ENCODE measurements around the gene WNK2.
A peak's percentile ranks its signal among the peaks of the same experiment; 100 is the strongest.

WNK2 gene

DNA sequence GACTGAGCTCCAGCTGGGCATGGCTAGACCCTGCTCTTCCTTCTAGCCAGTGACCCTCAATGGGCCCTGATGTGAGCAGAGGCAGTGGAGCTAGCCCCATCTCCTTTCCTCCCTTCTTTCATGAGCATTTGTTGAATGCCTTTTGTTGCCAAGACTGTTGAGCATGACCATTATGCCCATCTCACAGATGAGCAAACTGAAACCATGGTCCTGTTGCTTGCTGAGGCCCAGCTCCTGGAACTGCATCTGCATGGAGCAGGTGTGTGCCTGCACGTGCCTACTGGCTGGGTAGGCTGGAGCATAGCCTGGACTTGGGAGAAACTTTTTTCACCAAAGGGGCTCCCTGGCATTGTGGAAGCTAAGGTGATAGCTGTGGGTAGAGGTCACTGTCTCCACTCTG, 3.0 kb upstream of the WNK2 start:
- H3K27me3 ChIP-seq (ENCODE audit: control insufficient read depth, insufficient read depth, low read length): peaks cover 64% of the 10 kb centered on the region
- H3K4me1 ChIP-seq (ENCODE audit: control insufficient read depth, insufficient read depth, low read length): no peaks in the 10 kb centered on the region
- H3K9me3 ChIP-seq (replicated peaks; ENCODE audit: low read length): no peaks in the 10 kb centered on the region
- no peak overlapping the region for H3K4me2 ChIP-seq (ENCODE audit: low read length)
- H3K36me3 ChIP-seq (ENCODE audit: insufficient read depth, low read length): no peaks in the 10 kb centered on the region
- H3K9ac ChIP-seq (ENCODE audit: low read depth, low read length): no peak overlapping the region
- no peak overlapping the region for H3K4me3 ChIP-seq (ENCODE audit: low read length)

GRCh38 chr9:93181672-93182435, 2.1 kb upstream of the WNK2 start:
- peaks cover 70% of the 10 kb centered on the region for H3K27me3 ChIP-seq (ENCODE audit: control insufficient read depth, insufficient read depth, low read length)
- no peak overlapping the region for H3K4me2 ChIP-seq (ENCODE audit: low read length)
- no peaks in the 10 kb centered on the region for H3K36me3 ChIP-seq (ENCODE audit: insufficient read depth, low read length)
- no peaks in the 10 kb centered on the region for H3K4me1 ChIP-seq (ENCODE audit: control insufficient read depth, insufficient read depth, low read length)
- no peaks in the 10 kb centered on the region for H3K9me3 ChIP-seq (replicated peaks; ENCODE audit: low read length)
- H3K9ac ChIP-seq (ENCODE audit: low read depth, low read length): no peak overlapping the region
- no peak overlapping the region for H3K4me3 ChIP-seq (ENCODE audit: low read length)

DNA sequence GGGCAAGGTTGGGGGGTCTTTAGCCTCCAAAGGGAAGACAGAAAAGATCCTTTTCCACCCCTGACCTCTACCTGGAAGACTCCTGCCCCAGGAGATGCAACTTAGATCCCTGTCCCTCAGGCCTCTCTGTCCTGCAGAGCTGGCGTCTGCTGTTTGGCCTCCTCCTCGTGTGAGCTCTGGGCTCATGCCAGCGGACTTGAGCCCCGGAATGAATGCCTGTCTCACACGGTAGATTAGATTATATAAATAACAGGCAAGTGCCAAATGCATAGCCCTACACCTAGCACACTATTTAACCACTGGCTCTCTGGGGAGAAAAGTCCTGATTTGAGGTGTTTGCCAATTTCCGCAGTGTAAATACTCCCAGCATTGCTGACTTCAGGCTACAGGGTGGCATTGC, 1.4 kb upstream of the WNK2 start:
- no peaks in the 10 kb centered on the region for H3K4me1 ChIP-seq (ENCODE audit: control insufficient read depth, insufficient read depth, low read length)
- no peak overlapping the region for H3K4me3 ChIP-seq (ENCODE audit: low read length)
- H3K9me3 ChIP-seq (replicated peaks; ENCODE audit: low read length): no peaks in the 10 kb centered on the region
- H3K36me3 ChIP-seq (ENCODE audit: insufficient read depth, low read length): no peaks in the 10 kb centered on the region
- H3K4me2 ChIP-seq (ENCODE audit: low read length): no peak overlapping the region
- peaks cover 75% of the 10 kb centered on the region for H3K27me3 ChIP-seq (ENCODE audit: control insufficient read depth, insufficient read depth, low read length)
- no peak overlapping the region for H3K9ac ChIP-seq (ENCODE audit: low read depth, low read length)

DNA sequence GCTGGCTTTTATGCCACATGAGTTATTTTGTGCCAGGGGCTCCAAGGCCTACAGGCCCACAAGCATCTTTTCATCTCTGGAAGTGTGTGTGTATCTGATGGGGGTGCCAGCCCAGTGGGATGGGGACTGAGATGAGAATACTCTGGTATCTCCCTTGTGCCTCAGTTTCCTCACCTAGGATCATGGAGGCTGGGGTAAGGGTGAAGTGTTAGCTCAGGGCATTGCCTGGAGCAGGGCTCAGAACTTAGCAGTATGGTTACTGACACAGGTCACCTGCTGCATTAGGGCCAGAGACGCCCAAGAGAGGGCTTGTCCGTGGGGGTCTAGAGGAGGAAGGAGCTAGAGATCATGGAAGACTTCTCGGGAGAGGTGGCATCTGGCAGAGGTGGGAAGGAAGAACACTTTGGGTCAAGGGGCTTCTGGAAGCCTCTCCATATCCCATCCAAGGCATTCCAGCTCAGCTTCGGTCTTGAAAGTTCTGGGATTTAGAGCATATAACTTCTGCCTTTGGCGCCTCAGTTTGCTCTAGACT, 742 bp upstream of the WNK2 start:
- H3K9me3 ChIP-seq (replicated peaks; ENCODE audit: low read length): no peaks in the 10 kb centered on the region
- H3K36me3 ChIP-seq (ENCODE audit: insufficient read depth, low read length): no peaks in the 10 kb centered on the region
- no peaks in the 10 kb centered on the region for H3K4me1 ChIP-seq (ENCODE audit: control insufficient read depth, insufficient read depth, low read length)
- peaks cover 72% of the 10 kb centered on the region for H3K27me3 ChIP-seq (ENCODE audit: control insufficient read depth, insufficient read depth, low read length)
- H3K4me3 ChIP-seq (ENCODE audit: low read length): no peak overlapping the region
- H3K4me2 ChIP-seq (ENCODE audit: low read length): peak overlapping the region; percentile 74
- H3K9ac ChIP-seq (ENCODE audit: low read depth, low read length): no peak overlapping the region

DNA sequence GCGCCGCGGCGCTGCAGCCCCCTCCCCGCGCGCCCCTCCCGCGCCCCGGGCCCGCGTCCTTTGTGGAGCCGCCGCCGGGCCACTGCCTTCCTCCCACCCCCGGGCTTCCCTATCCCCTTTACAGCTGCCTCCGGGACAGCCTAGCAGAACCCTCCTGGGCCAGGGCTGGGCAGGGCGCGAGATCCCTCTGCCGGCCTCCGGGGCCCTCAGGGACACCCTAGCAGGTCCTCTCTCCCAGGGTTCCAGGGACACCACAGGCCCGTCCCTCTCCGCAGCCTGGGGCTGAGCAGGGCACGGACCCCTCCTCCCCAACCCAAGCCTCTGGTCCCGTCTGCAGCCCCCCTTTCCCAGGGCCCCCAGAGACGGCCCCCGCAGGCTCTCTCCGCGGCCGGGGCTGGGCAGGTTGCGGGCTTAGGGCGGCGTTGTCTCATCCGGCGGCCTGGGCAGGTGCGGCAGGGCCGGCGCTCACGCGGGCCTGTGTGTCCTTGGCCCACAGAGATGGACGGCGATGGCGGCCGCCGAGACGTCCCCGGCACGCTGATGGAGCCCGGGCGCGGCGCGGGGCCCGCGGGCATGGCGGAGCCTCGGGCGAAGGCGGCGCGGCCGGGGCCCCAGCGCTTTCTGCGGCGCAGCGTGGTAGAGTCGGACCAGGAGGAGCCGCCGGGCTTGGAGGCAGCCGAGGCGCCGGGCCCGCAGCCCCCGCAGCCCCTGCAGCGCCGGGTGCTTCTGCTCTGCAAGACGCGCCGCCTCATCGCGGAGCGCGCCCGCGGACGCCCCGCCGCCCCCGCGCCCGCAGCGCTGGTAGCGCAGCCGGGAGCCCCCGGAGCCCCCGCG, 710 bp downstream of the WNK2 start:
- Histone ChIP-seq H3K27me3 (ENCODE audit: control insufficient read depth, insufficient read depth, low read length) (peaks cover 75% of the 10 kb centered on the region), H3K9ac (ENCODE audit: low read depth, low read length) (no peak overlapping the region), H3K4me1 (ENCODE audit: control insufficient read depth, insufficient read depth, low read length) (no peaks in the 10 kb centered on the region), H3K36me3 (ENCODE audit: insufficient read depth, low read length) (no peaks in the 10 kb centered on the region), H3K4me2 (ENCODE audit: low read length) (peak overlapping the region; percentile 74), H3K4me3 (ENCODE audit: low read length) (peak overlapping the region; percentile 59), H3K9me3 (replicated peaks; ENCODE audit: low read length) (no peaks in the 10 kb centered on the region)

DNA sequence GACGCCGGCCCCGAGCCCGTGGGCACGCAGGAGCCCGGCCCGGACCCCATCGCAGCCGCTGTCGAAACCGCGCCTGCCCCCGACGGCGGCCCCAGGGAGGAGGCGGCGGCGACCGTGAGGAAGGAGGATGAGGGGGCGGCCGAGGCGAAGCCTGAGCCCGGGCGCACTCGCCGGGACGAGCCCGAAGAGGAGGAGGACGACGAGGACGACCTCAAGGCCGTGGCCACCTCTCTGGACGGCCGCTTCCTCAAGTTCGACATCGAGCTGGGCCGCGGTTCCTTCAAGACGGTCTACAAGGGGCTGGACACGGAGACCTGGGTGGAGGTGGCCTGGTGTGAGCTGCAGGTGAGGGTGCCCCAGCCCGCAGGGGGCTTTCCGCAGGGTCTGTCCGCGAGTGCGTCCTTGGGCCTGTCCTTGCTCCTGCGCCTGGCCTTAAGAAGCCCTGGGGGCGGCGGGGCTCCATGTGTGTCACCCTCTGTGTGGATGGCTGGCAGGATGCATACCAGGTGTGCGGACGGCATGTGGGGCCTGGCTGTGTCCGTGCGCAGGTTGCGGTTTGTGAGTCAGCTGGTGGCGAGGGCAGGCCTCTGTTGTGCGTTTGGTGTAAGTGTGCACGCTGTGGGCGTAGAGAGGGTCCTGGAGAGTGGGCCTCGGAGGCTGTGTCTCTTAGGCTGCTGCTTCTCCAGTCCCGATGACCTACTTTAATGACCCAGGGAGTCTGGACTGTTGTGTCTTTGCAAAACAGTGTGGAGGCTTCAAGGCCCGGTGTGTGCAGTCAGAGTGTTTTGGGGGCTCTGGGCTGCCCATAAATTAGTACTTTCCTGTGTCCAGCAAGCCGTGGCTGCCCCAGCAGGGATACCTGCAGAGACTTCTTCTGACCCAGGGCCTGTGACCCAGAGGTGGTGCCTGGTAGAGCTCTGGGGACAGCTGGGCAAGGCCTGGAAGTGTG, 1.6 kb downstream of the WNK2 start:
- Histone ChIP-seq H3K4me3 (ENCODE audit: low read length) (no peak overlapping the region), H3K4me1 (ENCODE audit: control insufficient read depth, insufficient read depth, low read length) (no peaks in the 10 kb centered on the region), H3K36me3 (ENCODE audit: insufficient read depth, low read length) (no peaks in the 10 kb centered on the region), H3K9ac (ENCODE audit: low read depth, low read length) (no peak overlapping the region), H3K9me3 (replicated peaks; ENCODE audit: low read length) (no peaks in the 10 kb centered on the region), H3K4me2 (ENCODE audit: low read length) (no peak overlapping the region), H3K27me3 (ENCODE audit: control insufficient read depth, insufficient read depth, low read length) (peaks cover 81% of the 10 kb centered on the region)

DNA sequence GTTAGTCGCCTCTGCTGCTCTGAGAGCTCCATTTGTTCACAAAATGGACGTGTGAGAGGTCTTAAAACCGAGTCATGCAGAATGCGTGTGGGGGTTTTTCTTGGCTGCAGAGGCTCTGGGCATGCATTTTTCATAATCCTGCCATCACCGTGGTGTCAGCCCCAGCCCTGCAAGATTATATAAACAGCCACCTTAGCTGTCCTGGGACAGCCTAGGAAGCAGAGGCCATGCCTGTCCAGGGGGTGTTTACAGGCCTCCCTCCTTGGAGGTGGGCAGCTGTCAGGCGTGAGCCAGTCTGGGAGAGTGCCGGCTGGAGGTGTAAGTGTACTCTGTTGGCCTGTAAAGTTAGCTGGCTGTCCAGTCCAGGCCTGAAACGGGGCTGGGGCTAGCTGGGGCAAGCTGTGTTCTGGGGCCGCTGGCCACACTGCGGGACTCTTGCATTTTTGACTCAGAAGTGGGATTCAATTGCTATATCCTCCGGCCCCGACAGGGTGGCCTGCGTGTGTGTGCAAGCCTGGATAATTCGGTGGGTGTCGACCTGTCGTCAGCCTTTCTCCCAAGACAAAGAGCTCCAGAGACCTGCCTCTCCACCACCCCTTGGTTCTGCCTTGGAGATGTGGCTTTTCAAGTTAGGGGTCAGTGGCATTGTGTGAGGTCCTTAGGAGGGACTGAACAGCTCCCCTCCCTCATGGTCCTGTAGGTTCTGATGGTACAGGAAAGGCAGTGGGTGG, 2.4 kb downstream of the WNK2 start:
- Histone ChIP-seq H3K4me2 (ENCODE audit: low read length) (no peak overlapping the region), H3K4me3 (ENCODE audit: low read length) (no peak overlapping the region), H3K4me1 (ENCODE audit: control insufficient read depth, insufficient read depth, low read length) (no peaks in the 10 kb centered on the region), H3K36me3 (ENCODE audit: insufficient read depth, low read length) (no peaks in the 10 kb centered on the region), H3K9ac (ENCODE audit: low read depth, low read length) (no peak overlapping the region), H3K27me3 (ENCODE audit: control insufficient read depth, insufficient read depth, low read length) (peaks cover 82% of the 10 kb centered on the region), H3K9me3 (replicated peaks; ENCODE audit: low read length) (no peaks in the 10 kb centered on the region)

DNA sequence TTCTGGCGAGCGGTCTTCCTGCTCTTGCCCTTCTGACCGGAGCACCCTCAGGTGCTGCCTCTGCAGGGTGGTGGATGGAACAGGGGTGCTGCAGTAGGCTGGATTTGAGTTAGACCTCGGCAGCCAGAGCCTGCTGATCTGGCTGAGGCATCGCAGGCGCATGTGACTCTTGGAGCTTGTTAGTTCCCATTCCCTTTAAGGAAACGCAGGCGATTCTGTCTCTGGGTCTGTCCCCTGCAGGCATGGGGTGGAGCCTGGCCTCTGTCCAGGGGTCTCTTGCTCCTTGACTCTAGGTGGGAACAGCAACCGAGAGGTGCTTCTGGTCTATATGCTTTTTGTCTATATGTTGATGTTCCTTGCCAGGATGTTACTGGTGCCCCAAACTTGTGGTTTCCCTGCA, 3.1 kb downstream of the WNK2 start:
- peaks cover 77% of the 10 kb centered on the region for H3K27me3 ChIP-seq (ENCODE audit: control insufficient read depth, insufficient read depth, low read length)
- no peak overlapping the region for H3K4me2 ChIP-seq (ENCODE audit: low read length)
- no peaks in the 10 kb centered on the region for H3K4me1 ChIP-seq (ENCODE audit: control insufficient read depth, insufficient read depth, low read length)
- H3K9me3 ChIP-seq (replicated peaks; ENCODE audit: low read length): no peaks in the 10 kb centered on the region
- no peak overlapping the region for H3K4me3 ChIP-seq (ENCODE audit: low read length)
- no peaks in the 10 kb centered on the region for H3K36me3 ChIP-seq (ENCODE audit: insufficient read depth, low read length)
- no peak overlapping the region for H3K9ac ChIP-seq (ENCODE audit: low read depth, low read length)

GRCh38 chr9:93187574-93187973, 3.6 kb downstream of the WNK2 start:
- Histone ChIP-seq H3K4me3 (ENCODE audit: low read length) (no peak overlapping the region), H3K9me3 (replicated peaks; ENCODE audit: low read length) (no peaks in the 10 kb centered on the region), H3K27me3 (ENCODE audit: control insufficient read depth, insufficient read depth, low read length) (peaks cover 71% of the 10 kb centered on the region), H3K36me3 (ENCODE audit: insufficient read depth, low read length) (no peaks in the 10 kb centered on the region), H3K9ac (ENCODE audit: low read depth, low read length) (no peak overlapping the region), H3K4me1 (ENCODE audit: control insufficient read depth, insufficient read depth, low read length) (no peaks in the 10 kb centered on the region), H3K4me2 (ENCODE audit: low read length) (no peak overlapping the region)

GRCh38 chr9:93188426-93189368, 4.8 kb downstream of the WNK2 start:
- Histone ChIP-seq H3K9me3 (replicated peaks; ENCODE audit: low read length) (no peaks in the 10 kb centered on the region), H3K36me3 (ENCODE audit: insufficient read depth, low read length) (no peaks in the 10 kb centered on the region), H3K27me3 (ENCODE audit: control insufficient read depth, insufficient read depth, low read length) (peaks cover 68% of the 10 kb centered on the region), H3K4me1 (ENCODE audit: control insufficient read depth, insufficient read depth, low read length) (no peaks in the 10 kb centered on the region), H3K9ac (ENCODE audit: low read depth, low read length) (no peak overlapping the region), H3K4me3 (ENCODE audit: low read length) (no peak overlapping the region), H3K4me2 (ENCODE audit: low read length) (no peak overlapping the region)

Data from skeletal muscle satellite cell (primary cell).